Ishikawa (cell line): Measurements from ENCODE around the gene CHMP6.

Source experiments
- RAD21 ChIP-seq: IDR thresholded peaks from 2 replicates; pipeline ENCODE4 v1.6.1; 2012; ENCODE audit warnings: low read depth
- TAF1 ChIP-seq: IDR thresholded peaks from 2 replicates; pipeline ENCODE4 v1.6.1; 2012; ENCODE audit warnings: low read depth, mild to moderate bottlenecking
- TEAD4 ChIP-seq: IDR thresholded peaks from 2 replicates; pipeline ENCODE4 v1.6.1; 2012
- ZBTB7A ChIP-seq: IDR thresholded peaks from 2 replicates; pipeline ENCODE4 v1.6.1; 2012; ENCODE audit warnings: low read depth

GRCh38 chr17:81030741-81031565, 39.3 kb downstream of the CHMP6 start:
- TF ChIP-seq TAF1 (no peak), TEAD4 (no peak), ZBTB7A (no peak), RAD21 (no peak)
